WTC11 (cell line): ENCODE data around the gene EFEMP2. TPM values are rescaled to one million over a fixed set of nuclear protein-coding genes. Genes with fewer than 3 reads are reported as not detected.

Source experiments
- AFF4 ChIP-seq: sonication (generic); formaldehyde crosslinking; IDR thresholded peaks from 2 replicates; pipeline ENCODE4 v1.8.1; 2023; ENCODE audit warnings: mild to moderate bottlenecking, missing genetic modification reagents, borderline replicate concordance
- ARID4B ChIP-seq: sonication (generic); formaldehyde crosslinking; IDR thresholded peaks from 2 replicates; pipeline ENCODE4 v1.8.0; 2023; ENCODE audit warnings: missing genetic modification reagents, mild to moderate bottlenecking, borderline replicate concordance
- ATF6 ChIP-seq: sonication (generic); formaldehyde crosslinking; IDR thresholded peaks from 2 replicates; pipeline ENCODE4 v1.8.1; 2023; ENCODE audit warnings: mild to moderate bottlenecking, missing genetic modification reagents
- ELF4 ChIP-seq: sonication (generic); formaldehyde crosslinking; IDR thresholded peaks from 2 replicates; pipeline ENCODE4 v1.8.1; 2022; ENCODE audit warnings: low read depth, mild to moderate bottlenecking, moderate library complexity, missing genetic modification reagents
- GABPB1 ChIP-seq: sonication (generic); formaldehyde crosslinking; IDR thresholded peaks from 2 replicates; pipeline ENCODE4 v1.8.1; 2023; ENCODE audit warnings: mild to moderate bottlenecking, missing genetic modification reagents
- MXD4 ChIP-seq: fragments of 250-450 bp; sonication (Bioruptor Pico); IDR thresholded peaks from 2 replicates; pipeline ENCODE4 v1.8.0; 2021; ENCODE audit warnings: mild to moderate bottlenecking, moderate library complexity, borderline replicate concordance
- NR1H2 ChIP-seq: sonication (generic); formaldehyde crosslinking; IDR thresholded peaks from 2 replicates; pipeline ENCODE4 v1.9.0; 2021; ENCODE audit warnings: mild to moderate bottlenecking, moderate library complexity, missing genetic modification reagents
- ZBTB43 ChIP-seq: sonication (generic); formaldehyde crosslinking; IDR thresholded peaks from 2 replicates; pipeline ENCODE4 v1.8.1; 2023; ENCODE audit warnings: mild to moderate bottlenecking, missing genetic modification reagents
- ZNF121 ChIP-seq: sonication (generic); formaldehyde crosslinking; IDR thresholded peaks from 2 replicates; pipeline ENCODE4 v1.8.0; 2023; ENCODE audit warnings: missing genetic modification reagents
- ZNF138 ChIP-seq: sonication (generic); formaldehyde crosslinking; conservative IDR thresholded peaks from 2 replicates; pipeline ENCODE4 v1.8.1; 2022; ENCODE audit warnings: mild to moderate bottlenecking, moderate library complexity, missing genetic modification reagents
- ZNF317 ChIP-seq: sonication (generic); formaldehyde crosslinking; IDR thresholded peaks from 2 replicates; pipeline ENCODE4 v1.8.1; 2023; ENCODE audit warnings: low read depth, mild to moderate bottlenecking, moderate library complexity, missing genetic modification reagents, borderline replicate concordance
- ZNF532 ChIP-seq: fragments of 250-450 bp; sonication (Bioruptor Pico); IDR thresholded peaks from 2 replicates; pipeline ENCODE4 v1.9.0; 2021; ENCODE audit warnings: mild to moderate bottlenecking, borderline replicate concordance
- ZNF671 ChIP-seq: fragments of 250-450 bp; sonication (Bioruptor Pico); IDR thresholded peaks from 2 replicates; pipeline ENCODE4 v1.8.0; 2021; ENCODE audit warnings: mild to moderate bottlenecking
- total RNA-seq: library from RNA; stranded (reverse); gene quantifications from 3 replicates; pipeline ENCODE4 v1.2.3, GENCODE V29; 2021
- TF ChIP-seq, protein P1 (sequence below): sonication (generic); formaldehyde crosslinking; conservative IDR thresholded peaks from 2 replicates; pipeline ENCODE4 v1.8.1; 2023; ENCODE audit warnings: mild to moderate bottlenecking, low read depth, missing genetic modification reagents, moderate library complexity
- TF ChIP-seq, protein P2 (sequence below): sonication (generic); formaldehyde crosslinking; IDR thresholded peaks from 2 replicates; pipeline ENCODE4 v1.8.1; 2022; ENCODE audit warnings: low read depth, missing genetic modification reagents, borderline replicate concordance
- TF ChIP-seq, protein P3 (sequence below): sonication (generic); formaldehyde crosslinking; IDR thresholded peaks from 2 replicates; pipeline ENCODE4 v1.8.1; 2022; ENCODE audit warnings: missing genetic modification reagents, borderline replicate concordance

Gene EFEMP2
- total RNA-seq, 1 experiment from 2014 or later, result 14.2 TPM

DNA sequence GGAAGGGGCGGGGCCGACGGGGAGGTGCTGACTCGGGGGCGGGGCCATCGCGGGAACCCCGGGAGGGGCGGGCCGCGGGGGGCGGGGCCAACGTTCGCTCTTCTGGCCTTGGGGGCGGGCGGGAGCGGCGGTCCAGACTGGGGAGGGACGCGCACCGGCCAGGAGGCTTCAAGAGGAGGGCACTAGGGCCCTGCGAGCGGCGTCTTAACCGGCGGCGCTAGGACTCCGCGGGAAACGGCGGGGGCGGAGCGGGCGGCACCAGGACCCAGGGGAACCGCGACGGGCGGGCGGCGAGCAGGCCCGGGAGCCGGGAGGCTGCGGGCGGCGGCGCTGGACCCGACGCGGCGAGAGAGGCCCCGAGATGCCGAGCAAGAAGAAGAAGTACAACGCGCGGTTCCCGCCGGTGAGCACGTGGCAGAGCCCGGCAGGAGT, 46.6 kb upstream of the EFEMP2 start, which contains the start of gene DRAP1 (continued):
- TF ChIP-seq, protein P1, sequence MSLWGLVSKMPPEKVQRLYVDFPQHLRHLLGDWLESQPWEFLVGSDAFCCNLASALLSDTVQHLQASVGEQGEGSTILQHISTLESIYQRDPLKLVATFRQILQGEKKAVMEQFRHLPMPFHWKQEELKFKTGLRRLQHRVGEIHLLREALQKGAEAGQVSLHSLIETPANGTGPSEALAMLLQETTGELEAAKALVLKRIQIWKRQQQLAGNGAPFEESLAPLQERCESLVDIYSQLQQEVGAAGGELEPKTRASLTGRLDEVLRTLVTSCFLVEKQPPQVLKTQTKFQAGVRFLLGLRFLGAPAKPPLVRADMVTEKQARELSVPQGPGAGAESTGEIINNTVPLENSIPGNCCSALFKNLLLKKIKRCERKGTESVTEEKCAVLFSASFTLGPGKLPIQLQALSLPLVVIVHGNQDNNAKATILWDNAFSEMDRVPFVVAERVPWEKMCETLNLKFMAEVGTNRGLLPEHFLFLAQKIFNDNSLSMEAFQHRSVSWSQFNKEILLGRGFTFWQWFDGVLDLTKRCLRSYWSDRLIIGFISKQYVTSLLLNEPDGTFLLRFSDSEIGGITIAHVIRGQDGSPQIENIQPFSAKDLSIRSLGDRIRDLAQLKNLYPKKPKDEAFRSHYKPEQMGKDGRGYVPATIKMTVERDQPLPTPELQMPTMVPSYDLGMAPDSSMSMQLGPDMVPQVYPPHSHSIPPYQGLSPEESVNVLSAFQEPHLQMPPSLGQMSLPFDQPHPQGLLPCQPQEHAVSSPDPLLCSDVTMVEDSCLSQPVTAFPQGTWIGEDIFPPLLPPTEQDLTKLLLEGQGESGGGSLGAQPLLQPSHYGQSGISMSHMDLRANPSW (CRISPR knock-in tag), result no peak
- TF ChIP-seq MXD4 (no peak), ZNF317 (no peak), ATF6 (CRISPR knock-in tag) (no peak), ZNF121 (no peak), ZNF138 (CRISPR knock-in tag) (no peak), GABPB1 (CRISPR knock-in tag) (peak; percentile 59), AFF4 (CRISPR knock-in tag) (no peak), ZNF671 (CRISPR knock-in tag) (no peak), ELF4 (CRISPR knock-in tag) (no peak), ZBTB43 (CRISPR knock-in tag) (no peak), NR1H2 (CRISPR knock-in tag) (no peak), ARID4B (CRISPR knock-in tag) (no peak), ZNF532 (no peak)
- TF ChIP-seq, protein P2, sequence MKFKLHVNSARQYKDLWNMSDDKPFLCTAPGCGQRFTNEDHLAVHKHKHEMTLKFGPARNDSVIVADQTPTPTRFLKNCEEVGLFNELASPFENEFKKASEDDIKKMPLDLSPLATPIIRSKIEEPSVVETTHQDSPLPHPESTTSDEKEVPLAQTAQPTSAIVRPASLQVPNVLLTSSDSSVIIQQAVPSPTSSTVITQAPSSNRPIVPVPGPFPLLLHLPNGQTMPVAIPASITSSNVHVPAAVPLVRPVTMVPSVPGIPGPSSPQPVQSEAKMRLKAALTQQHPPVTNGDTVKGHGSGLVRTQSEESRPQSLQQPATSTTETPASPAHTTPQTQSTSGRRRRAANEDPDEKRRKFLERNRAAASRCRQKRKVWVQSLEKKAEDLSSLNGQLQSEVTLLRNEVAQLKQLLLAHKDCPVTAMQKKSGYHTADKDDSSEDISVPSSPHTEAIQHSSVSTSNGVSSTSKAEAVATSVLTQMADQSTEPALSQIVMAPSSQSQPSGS (CRISPR knock-in tag), result no peak
- TF ChIP-seq, protein P3, sequence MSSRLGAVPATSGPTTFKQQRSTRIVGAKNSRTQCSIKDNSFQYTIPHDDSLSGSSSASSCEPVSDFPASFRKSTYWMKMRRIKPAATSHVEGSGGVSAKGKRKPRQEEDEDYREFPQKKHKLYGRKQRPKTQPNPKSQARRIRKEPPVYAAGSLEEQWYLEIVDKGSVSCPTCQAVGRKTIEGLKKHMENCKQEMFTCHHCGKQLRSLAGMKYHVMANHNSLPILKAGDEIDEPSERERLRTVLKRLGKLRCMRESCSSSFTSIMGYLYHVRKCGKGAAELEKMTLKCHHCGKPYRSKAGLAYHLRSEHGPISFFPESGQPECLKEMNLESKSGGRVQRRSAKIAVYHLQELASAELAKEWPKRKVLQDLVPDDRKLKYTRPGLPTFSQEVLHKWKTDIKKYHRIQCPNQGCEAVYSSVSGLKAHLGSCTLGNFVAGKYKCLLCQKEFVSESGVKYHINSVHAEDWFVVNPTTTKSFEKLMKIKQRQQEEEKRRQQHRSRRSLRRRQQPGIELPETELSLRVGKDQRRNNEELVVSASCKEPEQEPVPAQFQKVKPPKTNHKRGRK, result no peak
